HG03280 (cell line): ENCODE results near the gene NGRN.

Experiments
- ATAC-seq: cut with Tn5 transposase; IDR thresholded peaks from one replicate; pipeline ENCODE4 v1.9.1; 2021; ENCODE audit warnings: mild to moderate bottlenecking, moderate library complexity; ENCODE audit not compliant: unreplicated experiment

Gene NGRN

GRCh38 chr15:90265271-90266060, at the start of gene NGRN:
NGRN (plus strand) TSS chr15:90265672; CDS start chr15:90265713, 41 bp downstream.
- ATAC-seq: peak; percentile 88

- ATAC-seq: no peak
These were observed 47.6 kb upstream of the NGRN start for GRCh38 chr15:90217671-90218394.

GRCh38 chr15:90219421-90220141, 45.9 kb upstream of the NGRN start:
- no peak for ATAC-seq

GRCh38 chr15:90221246-90221900, 44.1 kb upstream of the NGRN start:
- no peak for ATAC-seq

GRCh38 chr15:90222547-90222946, 42.9 kb upstream of the NGRN start:
- no peak for ATAC-seq

- ATAC-seq: no peak
These were observed 41.9 kb upstream of the NGRN start for GRCh38 chr15:90223441-90224165.

- ATAC-seq: no peak
These were observed 40.4 kb upstream of the NGRN start for GRCh38 chr15:90225047-90225446.

GRCh38 chr15:90225504-90226234, 39.8 kb upstream of the NGRN start:
- no peak for ATAC-seq

GRCh38 chr15:90227336-90227735, 38.1 kb upstream of the NGRN start:
- ATAC-seq: no peak

GRCh38 chr15:90227816-90228772, 37.4 kb upstream of the NGRN start:
- ATAC-seq: no peak

- no peak for ATAC-seq
These were observed 36.5 kb upstream of the NGRN start for GRCh38 chr15:90228960-90229359.

- no peak for ATAC-seq
These were observed 35.4 kb upstream of the NGRN start for GRCh38 chr15:90230071-90230494.

- ATAC-seq: no peak
These were observed 34.9 kb upstream of the NGRN start for GRCh38 chr15:90230610-90231009.

- no peak for ATAC-seq
These were observed 34.1 kb upstream of the NGRN start for GRCh38 chr15:90231028-90232017.

- ATAC-seq: no peak
These were observed 33.3 kb upstream of the NGRN start for GRCh38 chr15:90232196-90232595.

- ATAC-seq: no peak
These were observed 32.5 kb upstream of the NGRN start for GRCh38 chr15:90232941-90233386.

GRCh38 chr15:90233387-90234095, 31.9 kb upstream of the NGRN start, which contains the start of gene CIB1:
CIB1 (minus strand) TSS chr15:90233941; CDS start chr15:90233885, 56 bp downstream.
- peak; percentile 86 for ATAC-seq
